ENCODE results near the gene HCK.

DNA sequence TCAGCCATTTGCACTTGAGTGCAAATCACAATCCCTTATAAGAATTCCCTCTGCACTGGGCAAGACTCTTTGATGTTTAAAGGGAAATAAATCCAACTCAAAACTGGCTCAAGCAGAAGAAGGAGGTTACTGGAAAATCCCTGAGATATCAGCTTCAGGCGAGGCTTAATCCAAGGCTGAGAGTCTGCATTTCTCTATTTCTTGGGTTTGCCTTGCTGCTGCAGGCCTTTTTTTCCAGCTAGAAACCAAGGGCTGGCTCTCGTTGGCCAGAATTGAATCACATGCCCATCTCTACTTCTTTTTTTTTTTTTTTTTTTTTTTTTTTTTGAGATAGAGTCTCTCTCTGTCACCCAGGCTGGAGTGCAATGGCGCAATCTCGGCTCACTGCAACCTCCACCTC is 11.7 kb downstream of the HCK start:
- TF ChIP-seq CTCF (IDR thresholded peaks at IDR 0.05; ENCODE audit: insufficient read depth, low read depth, low read length) (no peak), EZH2 (IDR thresholded peaks at IDR 0.05; ENCODE audit: insufficient read depth, low read length) (no peak)
